Endothelial cell of umbilical vein (primary cell): Measurements from ENCODE around the gene CENPW. TPM values are rescaled to one million over a fixed set of nuclear protein-coding genes. Genes with fewer than 3 reads are reported as not detected.

Experiments
- BruUV-seq: library from RNA; stranded (reverse); fragments of 400-500 nt; replicated peaks from 2 replicates; lab custom pipeline; 2021; lab: Mats Ljungman, UMichigan
- CTCF ChIA-PET: fragments of 300-600, 350-600 bp; sonication (Branson Sonifier 250); formaldehyde crosslinking; loops from one replicate; lab custom pipeline; 2021; ENCODE audit warnings: antibody characterized with exemption, inconsistent platforms; lab: Charles Lee
- POLR2A ChIA-PET: fragments of 300-600, 350-600 bp; sonication (Branson Sonifier 250); formaldehyde crosslinking; loops from one replicate; lab custom pipeline; 2021; ENCODE audit warnings: antibody characterized with exemption, inconsistent platforms; lab: Charles Lee
- DNase-seq: peaks from one replicate; pipeline ENCODE4 v3.0.0-alpha.2; 2011; ENCODE audit warnings: low read depth, low spot score
- FAIRE-seq: peaks from 2 replicates; lab custom pipeline; 2011; peaks lifted over from hg19 to GRCh38; lab: Jason Lieb, UNC
- H2AFZ ChIP-seq: 2 replicates; pipeline ENCODE4 v1.6.0; 2012; ENCODE audit warnings: low read depth, low read length, control low read depth, inconsistent platforms
- H3K27ac ChIP-seq: 2 replicates; pipeline ENCODE4 v1.5.1; 2011; ENCODE audit warnings: low read depth, mild to moderate bottlenecking, control low read depth, low read length, moderate library complexity; ENCODE audit not compliant: insufficient read depth
- H3K27me3 ChIP-seq, 2 experiments: 2 replicates each; pipeline versions ENCODE4 v1.6.0 to v1.6.1; 2011; ENCODE audit warnings: low read length in 2 of 2, mixed read lengths in 1 of 2; ENCODE audit not compliant: control insufficient read depth in 2 of 2, insufficient read depth in 2 of 2
- H3K36me3 ChIP-seq, 2 experiments: 2 replicates in 1 of 2; 3 replicates in 1 of 2; pipeline ENCODE4 v1.5.1; 2011; ENCODE audit warnings: low read length in 2 of 2, mild to moderate bottlenecking in 1 of 2, moderate library complexity in 1 of 2; ENCODE audit not compliant: control insufficient read depth in 2 of 2, insufficient read depth in 2 of 2; ENCODE audit errors: extremely low read depth in 1 of 2
- H3K4me1 ChIP-seq: 3 replicates; pipeline ENCODE4 v1.5.1; 2011; ENCODE audit warnings: mild to moderate bottlenecking, low read length; ENCODE audit not compliant: control insufficient read depth, insufficient read depth; ENCODE audit errors: extremely low read depth
- H3K4me2 ChIP-seq: 2 replicates; pipeline ENCODE4 v1.6.1; 2011; ENCODE audit warnings: low read length, control low read depth, mixed read lengths; ENCODE audit not compliant: insufficient read depth
- H3K4me3 ChIP-seq, 3 experiments: fragments of 200-600 bp in 1 of 3; sonication (generic), shearing (Covaris generic) in 1 of 3; replicated peaks in 1 of 3; 2 replicates each; pipeline ENCODE4 v1.5.1; 2011 to 2016; ENCODE audit warnings: control low read depth in 3 of 3, low read length in 3 of 3, mild to moderate bottlenecking in 2 of 3, inconsistent platforms in 1 of 3, low read depth in 1 of 3, moderate library complexity in 1 of 3; ENCODE audit not compliant: insufficient read depth in 1 of 3
- H3K79me2 ChIP-seq: 2 replicates; pipeline ENCODE4 v1.6.0; 2012; ENCODE audit warnings: low read length, inconsistent platforms; ENCODE audit not compliant: control insufficient read depth, insufficient read depth
- H3K9ac ChIP-seq: replicated peaks from 2 replicates; pipeline ENCODE3; 2011; ENCODE audit warnings: low read length, control low read depth; ENCODE audit not compliant: insufficient read depth; ENCODE audit errors: extremely low read depth
- H3K9me1 ChIP-seq: replicated peaks from 3 replicates; pipeline ENCODE4 v1.6.0; 2011; ENCODE audit warnings: mild to moderate bottlenecking, low read length; ENCODE audit not compliant: control insufficient read depth, insufficient read depth; ENCODE audit errors: extremely low read depth
- H3K9me3 ChIP-seq: replicated peaks from 2 replicates; pipeline ENCODE4 v1.5.1; 2012; ENCODE audit warnings: low read length, inconsistent platforms; ENCODE audit not compliant: control insufficient read depth, insufficient read depth
- H4K20me1 ChIP-seq: replicated peaks from 2 replicates; pipeline ENCODE3; 2011; ENCODE audit warnings: mild to moderate bottlenecking, low read length; ENCODE audit not compliant: control insufficient read depth, insufficient read depth; ENCODE audit errors: extremely low read depth
- EZH2 ChIP-seq: IDR thresholded peaks from 2 replicates; pipeline ENCODE4 v1.6.1; 2012; ENCODE audit warnings: borderline replicate concordance, low read depth, mild to moderate bottlenecking, moderate library complexity, low read length, inconsistent platforms; ENCODE audit not compliant: severe bottlenecking
- FOS ChIP-seq: IDR thresholded peaks from 2 replicates; pipeline ENCODE4 v1.6.1; 2011; ENCODE audit warnings: mild to moderate bottlenecking, low read length, moderate library complexity, borderline replicate concordance; ENCODE audit not compliant: insufficient read depth
- GATA2 ChIP-seq: IDR thresholded peaks from 2 replicates; pipeline ENCODE4 v1.7.0; 2011; ENCODE audit warnings: low read depth, mild to moderate bottlenecking, moderate library complexity, mixed read lengths, low read length; ENCODE audit not compliant: insufficient read length, insufficient read depth
- JUN ChIP-seq: IDR thresholded peaks from 2 replicates; pipeline ENCODE4 v1.6.1; 2011; ENCODE audit warnings: borderline replicate concordance, low read depth; ENCODE audit not compliant: insufficient read length, insufficient read depth
- MYC ChIP-seq: IDR thresholded peaks from one replicate; pipeline ENCODE4 v1.6.1; 2011; ENCODE audit warnings: mild to moderate bottlenecking, low read depth, low read length
- POLR2A ChIP-seq: IDR thresholded peaks from 2 replicates; pipeline ENCODE4 v1.6.1; 2012; ENCODE audit warnings: low read depth, mild to moderate bottlenecking, control low read depth, low read length
- POLR2AphosphoS5 ChIP-seq: IDR thresholded peaks from 2 replicates; pipeline ENCODE4 v1.6.1; 2012; ENCODE audit warnings: low read depth, mild to moderate bottlenecking, control low read depth, low read length, moderate library complexity; ENCODE audit not compliant: insufficient read depth
- dilution Hi-C: fragments of 300-500 bp; cut with MboI; formaldehyde crosslinking; loops from one replicate; pipeline ENCODE4 v1.15.0; 2019; ENCODE audit warnings: low sequenced_read_pairs; ENCODE audit not compliant: extremely low pct_ligation_motif_present
- intact Hi-C: fragments of 100-400 bp; cut with micrococcal nuclease; formaldehyde crosslinking; loops from one replicate; pipeline ENCODE4 v1.10.0; 2022
- polyA plus RNA-seq, 4 experiments: library from polyadenylated mRNA; depleted of rRNA in 3 of 4; stranded (reverse) in 3 of 4; unstranded in 1 of 4; fragments of >200 nt; gene quantifications; 2 replicates each; pipeline versions ENCODE4 v1.2.1 to v1.2.3, GENCODE V29; 2011 to 2012; ENCODE audit warnings: missing spikeins in 1 of 4
- total RNA-seq: library from RNA; stranded (reverse); gene quantifications from 2 replicates; pipeline ENCODE4 v1.2.3, GENCODE V29; 2021
- TF ChIP-seq, protein P1 (sequence below): IDR thresholded peaks from 2 replicates; pipeline ENCODE4 v1.6.1; 2011; ENCODE audit not compliant: insufficient read depth, insufficient read length
- TF ChIP-seq, protein P2 (sequence below), 2 donors: IDR thresholded peaks; 1 replicate in 1 of 2; 2 replicates in 1 of 2; pipeline ENCODE4 v1.5.1; 2011; ENCODE audit warnings: low read length in 2 of 2, mild to moderate bottlenecking in 2 of 2, moderate library complexity in 2 of 2, control low read depth in 1 of 2, inconsistent platforms in 1 of 2, low read depth in 1 of 2; ENCODE audit not compliant: insufficient read depth in 1 of 2; ENCODE audit errors: extremely low read depth in 1 of 2

The CENPW gene
- total and polyA plus RNA-seq, 2 donors (not counting 3 experiments of a cell fraction or from before 2014, with no cell fraction given), result 16.9 to 85.8 TPM

DNA sequence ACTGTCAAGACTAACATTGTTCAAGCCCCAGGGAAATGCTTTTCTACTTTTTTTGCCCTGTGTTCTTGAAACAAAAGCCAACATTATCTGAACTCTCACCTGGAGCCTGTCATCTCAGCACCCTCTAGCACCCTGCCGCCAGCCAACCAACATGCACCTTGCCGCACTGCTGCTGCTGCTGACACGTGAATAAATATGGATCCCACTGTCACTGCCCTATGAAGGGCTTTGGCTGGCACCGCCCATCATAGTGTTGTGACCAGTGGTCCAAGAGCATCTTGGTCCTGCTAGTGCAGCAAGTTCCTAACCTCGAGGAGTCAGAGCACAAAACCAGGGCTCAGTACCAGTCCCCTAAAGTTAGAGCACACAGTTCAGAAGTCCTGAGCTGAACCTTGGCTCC lies 41.6 kb downstream of the CENPW start:
- DNase-seq, result no peak
- no peak for FAIRE-seq
- no peak overlapping the region for H3K4me2 ChIP-seq
- no peak overlapping the region for H2AFZ ChIP-seq
- ChIA-PET CTCF (no interaction called here), POLR2A (no interaction called here)
- H3K79me2 ChIP-seq, result no peaks in the 10 kb centered on the region
- intact Hi-C loops (no loop called here), dilution Hi-C loops (no loop called here)
- no peaks in the 10 kb centered on the region for H3K9me3 ChIP-seq
- H4K20me1 ChIP-seq, result no peaks in the 10 kb centered on the region
- no peak overlapping the region for H3K27ac ChIP-seq
- no peaks in the 10 kb centered on the region for H3K27me3 ChIP-seq
- H3K9me1 ChIP-seq, result no peaks in the 10 kb centered on the region
- TF ChIP-seq, protein P1, sequence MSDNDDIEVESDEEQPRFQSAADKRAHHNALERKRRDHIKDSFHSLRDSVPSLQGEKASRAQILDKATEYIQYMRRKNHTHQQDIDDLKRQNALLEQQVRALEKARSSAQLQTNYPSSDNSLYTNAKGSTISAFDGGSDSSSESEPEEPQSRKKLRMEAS, result no peak
- TF ChIP-seq EZH2, result no peak
- TF ChIP-seq MYC, result no peak
- TF ChIP-seq, protein P2, sequence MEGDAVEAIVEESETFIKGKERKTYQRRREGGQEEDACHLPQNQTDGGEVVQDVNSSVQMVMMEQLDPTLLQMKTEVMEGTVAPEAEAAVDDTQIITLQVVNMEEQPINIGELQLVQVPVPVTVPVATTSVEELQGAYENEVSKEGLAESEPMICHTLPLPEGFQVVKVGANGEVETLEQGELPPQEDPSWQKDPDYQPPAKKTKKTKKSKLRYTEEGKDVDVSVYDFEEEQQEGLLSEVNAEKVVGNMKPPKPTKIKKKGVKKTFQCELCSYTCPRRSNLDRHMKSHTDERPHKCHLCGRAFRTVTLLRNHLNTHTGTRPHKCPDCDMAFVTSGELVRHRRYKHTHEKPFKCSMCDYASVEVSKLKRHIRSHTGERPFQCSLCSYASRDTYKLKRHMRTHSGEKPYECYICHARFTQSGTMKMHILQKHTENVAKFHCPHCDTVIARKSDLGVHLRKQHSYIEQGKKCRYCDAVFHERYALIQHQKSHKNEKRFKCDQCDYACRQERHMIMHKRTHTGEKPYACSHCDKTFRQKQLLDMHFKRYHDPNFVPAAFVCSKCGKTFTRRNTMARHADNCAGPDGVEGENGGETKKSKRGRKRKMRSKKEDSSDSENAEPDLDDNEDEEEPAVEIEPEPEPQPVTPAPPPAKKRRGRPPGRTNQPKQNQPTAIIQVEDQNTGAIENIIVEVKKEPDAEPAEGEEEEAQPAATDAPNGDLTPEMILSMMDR (IDR thresholded peaks at IDR 0.05; ENCODE audit: extremely low read depth in 1 of 2, insufficient read depth in 1 of 2, low read depth in 1 of 2, low read length in 2 of 2), result no peak
- TF ChIP-seq JUN, result no peak
- no peak for TF ChIP-seq FOS
- TF ChIP-seq POLR2A, result no peak
- TF ChIP-seq POLR2AphosphoS5, result no peak
- no peak for TF ChIP-seq GATA2
- no TSS peak for BruUV-seq
- no peaks in the 10 kb centered on the region for H3K36me3 ChIP-seq
- H3K9ac ChIP-seq, result no peak overlapping the region
- no peak overlapping the region for H3K4me3 ChIP-seq
- H3K4me1 ChIP-seq, result no peaks in the 10 kb centered on the region
